ENCODE data around the gene ITFG1. TPM values are rescaled to one million over a fixed set of nuclear protein-coding genes. Genes with fewer than 3 reads are reported as not detected.

ITFG1 gene
- total and polyA plus RNA-seq, 2 of the 13 experiments (the other 11 are each of a cell fraction or from before 2014, with no cell fraction given) = 74.5 to 150 TPM

- peaks cover 21% of the 10 kb centered on the region for H3K4me1 ChIP-seq (ENCODE audit: insufficient read depth, low read length)
- H3K27ac ChIP-seq (ENCODE audit: extremely low read length, insufficient read depth, low read length) = no peak overlapping the region
- in situ Hi-C loops (cut with HindIII; ENCODE audit: extremely low pct_ligation_motif_present, low pct_unique_long_range_greater_than_20kb) = loop anchor here (5.0 to 10.0 kb wide), 3 partner anchors 105 to 1020 kb away; no protein-coding TSS in a partner anchor
- peak overlapping the region; percentile 91 for H3K4me2 ChIP-seq (ENCODE audit: low read depth, low read length)
- H3K9ac ChIP-seq (ENCODE audit: insufficient read depth, low read depth, low read length) = peak overlapping the region; percentile 28; the same call in 1 of the 2 replicates
- intact Hi-C loops (cut with micrococcal nuclease; ENCODE audit: unreplicated experiment) = loop anchor here (1.0 to 5.0 kb wide), 7 partner anchors 90 to 1014 kb away; partner anchors contain the start of genes ITFG1 and PHKB
- no peaks in the 10 kb centered on the region for H3K79me2 ChIP-seq (ENCODE audit: insufficient read depth, low read length)
- ChIA-PET CTCF (ENCODE audit: low intra/inter-chr PET ratio, low total read pairs) (interaction anchor here (1.2 to 3.0 kb wide), 8 partner anchors 20 to 1014 kb away, joined by 4 to 24 read pairs (median 13); no protein-coding TSS in a partner anchor), POLR2A (interaction anchor here (1.5 kb wide), 1 partner anchor 169 kb away, joined by 5 read pairs; the partner anchor contains the start of gene DNAJA2)
- no peaks in the 10 kb centered on the region for H4K20me1 ChIP-seq (ENCODE audit: insufficient read depth, low read length)
- 1% methylated on average over 8 of the region's 8 CpGs for WGBS (ENCODE audit: low lambda C conversion rate)
- H2AFZ ChIP-seq (ENCODE audit: low read length) = no peak overlapping the region
- peak overlapping the region; percentile 64 to 75 (median 67) for H3K4me3 ChIP-seq (replicated peaks in 1 of 3; ENCODE audit: insufficient read depth in 1 of 3, low read depth in 2 of 3, low read length in 3 of 3)
- BruUV-seq (replicated peaks) = no TSS peak
- FAIRE-seq (no peak), ATAC-seq (no peak), DNase-seq (ENCODE audit: low spot score) (no peak)
- H3K27me3 ChIP-seq (ENCODE audit: control insufficient read depth in 1 of 2, insufficient read depth in 2 of 2, low read length in 2 of 2) = peaks cover 1 to 26% of the 10 kb centered on the region in 2 experiments; a peak in 3 of 5 replicates
- H3K36me3 ChIP-seq (replicated peaks in 1 of 2; ENCODE audit: control insufficient read depth in 1 of 2, insufficient read depth in 2 of 2, low read length in 2 of 2) = no peaks in the 10 kb centered on the region
- no peaks in the 10 kb centered on the region for H3K9me3 ChIP-seq (ENCODE audit: low read length)
- TF ChIP-seq SKIL (CRISPR knock-in tag; IDR thresholded peaks at IDR 0.05; ENCODE audit: borderline replicate concordance) (no peak), ZNF276 (CRISPR knock-in tag; IDR thresholded peaks at IDR 0.05; ENCODE audit: low read depth) (no peak), CREB1 (IDR thresholded peaks at IDR 0.05) (no peak), CREB1 (CRISPR knock-in tag; IDR thresholded peaks at IDR 0.05) (no peak), IRF9 (CRISPR knock-in tag; IDR thresholded peaks at IDR 0.05; ENCODE audit: borderline replicate concordance) (no peak), ZNF18 (CRISPR knock-in tag; IDR thresholded peaks at IDR 0.05; ENCODE audit: insufficient replicate concordance) (no peak), MZF1 (CRISPR knock-in tag; IDR thresholded peaks at IDR 0.05; ENCODE audit: borderline replicate concordance) (no peak), CBX2 (IDR thresholded peaks at IDR 0.05; ENCODE audit: low read depth, low read length) (0 out of 2 replicates have a peak, but pooled peaks have one; percentile 68), CBX2 (CRISPR knock-in tag; IDR thresholded peaks at IDR 0.05; ENCODE audit: low read depth) (no peak), PHB2 (IDR thresholded peaks at IDR 0.05; ENCODE audit: partially characterized antibody) (no peak), HDAC1 (CRISPR knock-in tag; IDR thresholded peaks at IDR 0.05) (peak; percentile 24; the same call in 1 of the 2 replicates), ARID5B (CRISPR knock-in tag; IDR thresholded peaks at IDR 0.05) (no peak)
Observed at GRCh38 chr16:47142486-47142820, 318.4 kb downstream of the ITFG1 start.

All from HepG2 (cell line).